GM21619 (cell line): Measurements from ENCODE around the gene GBX1.

Source experiments
- ATAC-seq: cut with Tn5 transposase; IDR thresholded peaks from one replicate; pipeline ENCODE4 v1.9.1; 2021; ENCODE audit not compliant: unreplicated experiment

The GBX1 gene

GRCh38 chr7:151141311-151141854 is 26.1 kb downstream of the GBX1 start:
- ATAC-seq = no peak

GRCh38 chr7:151140826-151141225 is 26.7 kb downstream of the GBX1 start:
- ATAC-seq = no peak

GRCh38 chr7:151139791-151140190 is 27.7 kb downstream of the GBX1 start:
- no peak for ATAC-seq

- ATAC-seq = no peak
These were observed 28.3 kb downstream of the GBX1 start for GRCh38 chr7:151139071-151139790.

GRCh38 chr7:151138153-151138851 is 29.2 kb downstream of the GBX1 start:
- no peak for ATAC-seq

- no peak for ATAC-seq
These were observed 29.7 kb downstream of the GBX1 start for GRCh38 chr7:151137791-151138152.

GRCh38 chr7:151137076-151137675 is 30.3 kb downstream of the GBX1 start:
- ATAC-seq = no peak

GRCh38 chr7:151135866-151136843 is 31.3 kb downstream of the GBX1 start:
- no peak for ATAC-seq

- no peak for ATAC-seq
These were observed 32.0 kb downstream of the GBX1 start for GRCh38 chr7:151135525-151135845.

GRCh38 chr7:151134743-151135524 is 32.6 kb downstream of the GBX1 start:
- ATAC-seq = no peak

GRCh38 chr7:151133986-151134742 is 33.3 kb downstream of the GBX1 start:
- no peak for ATAC-seq

- ATAC-seq = no peak
These were observed 34.1 kb downstream of the GBX1 start for GRCh38 chr7:151133266-151133985.

- no peak for ATAC-seq
These were observed 34.9 kb downstream of the GBX1 start for GRCh38 chr7:151132461-151133205.

- no peak for ATAC-seq
These were observed 35.8 kb downstream of the GBX1 start for GRCh38 chr7:151131592-151132293.

GRCh38 chr7:151131224-151131591 is 36.3 kb downstream of the GBX1 start:
- ATAC-seq = no peak

- ATAC-seq = no peak
These were observed 36.7 kb downstream of the GBX1 start for GRCh38 chr7:151130741-151131157.

GRCh38 chr7:151129960-151130591 is 37.4 kb downstream of the GBX1 start:
- ATAC-seq = no peak
